Endothelial cell of hepatic sinusoid (primary cell): ENCODE results near the gene SELENOM.
"Not testable (repeated sequence)": the region's sequence is repeated elsewhere in the genome, so short reads cannot be mapped to it uniquely, and the experiment has no call there.

ENCODE experiments used
- in situ Hi-C: cut with HindIII; loops from 2 replicates; pipeline ENCODE4 v1.10.0; 2017; ENCODE audit warnings: low sequenced_read_pairs

The SELENOM gene

DNA sequence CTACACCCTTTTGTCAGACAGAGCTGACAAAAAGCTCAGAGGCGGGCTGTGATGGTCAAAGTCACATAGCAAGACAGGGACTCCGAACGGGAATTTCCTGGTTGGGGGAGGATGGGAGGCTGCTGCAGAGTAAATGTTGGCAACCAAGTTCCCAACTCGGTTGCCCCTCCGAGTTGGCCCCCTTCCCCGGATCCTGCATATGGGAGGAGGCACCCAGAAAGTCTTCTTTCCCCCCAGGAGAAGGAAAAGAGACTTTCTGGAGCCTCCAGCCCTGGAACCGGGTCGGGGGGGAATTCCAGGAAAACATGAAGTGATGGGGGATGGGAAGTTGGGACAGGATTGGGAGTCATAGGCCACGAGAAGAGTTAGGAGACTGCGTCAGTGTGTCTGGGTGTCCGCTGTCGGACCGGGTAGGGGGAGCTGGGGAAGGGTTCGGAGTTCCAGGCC lies 614 bp downstream of the SELENOM start:
- in situ Hi-C loops = no loop called here

DNA sequence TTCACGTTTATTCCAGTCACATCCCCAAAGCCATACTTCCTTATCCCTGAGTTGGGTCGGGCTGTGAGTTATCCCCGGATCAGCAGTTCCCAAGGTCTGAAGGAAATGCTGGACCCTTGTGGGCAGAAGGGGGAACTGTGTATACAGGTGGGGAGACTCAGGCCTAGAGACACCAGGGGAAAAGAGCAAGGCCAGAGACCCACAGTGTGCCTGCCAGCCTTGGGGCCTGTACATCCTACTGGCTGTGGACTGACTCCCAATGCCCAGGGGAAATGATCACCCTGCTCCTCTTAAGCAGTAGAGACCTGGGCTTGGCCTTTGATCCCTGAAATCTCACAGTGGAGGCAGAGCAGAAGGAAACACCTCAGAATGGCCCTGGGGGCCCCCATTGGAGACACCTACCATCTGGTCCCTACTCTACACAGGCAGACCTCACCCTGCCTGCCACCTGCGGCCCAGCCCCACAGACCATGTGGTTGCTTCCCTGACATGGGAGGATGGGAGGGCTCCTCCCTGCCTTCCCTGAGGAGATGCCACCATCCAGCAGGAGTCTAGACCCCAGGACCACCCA lies 1.3 kb downstream of the SELENOM start:
- in situ Hi-C loops = no loop called here

GRCh38 chr22:31105282-31105929 lies 2.0 kb downstream of the SELENOM start:
- in situ Hi-C loops = no loop called here

GRCh38 chr22:31104869-31105268 lies 2.5 kb downstream of the SELENOM start:
- in situ Hi-C loops = no loop called here

DNA sequence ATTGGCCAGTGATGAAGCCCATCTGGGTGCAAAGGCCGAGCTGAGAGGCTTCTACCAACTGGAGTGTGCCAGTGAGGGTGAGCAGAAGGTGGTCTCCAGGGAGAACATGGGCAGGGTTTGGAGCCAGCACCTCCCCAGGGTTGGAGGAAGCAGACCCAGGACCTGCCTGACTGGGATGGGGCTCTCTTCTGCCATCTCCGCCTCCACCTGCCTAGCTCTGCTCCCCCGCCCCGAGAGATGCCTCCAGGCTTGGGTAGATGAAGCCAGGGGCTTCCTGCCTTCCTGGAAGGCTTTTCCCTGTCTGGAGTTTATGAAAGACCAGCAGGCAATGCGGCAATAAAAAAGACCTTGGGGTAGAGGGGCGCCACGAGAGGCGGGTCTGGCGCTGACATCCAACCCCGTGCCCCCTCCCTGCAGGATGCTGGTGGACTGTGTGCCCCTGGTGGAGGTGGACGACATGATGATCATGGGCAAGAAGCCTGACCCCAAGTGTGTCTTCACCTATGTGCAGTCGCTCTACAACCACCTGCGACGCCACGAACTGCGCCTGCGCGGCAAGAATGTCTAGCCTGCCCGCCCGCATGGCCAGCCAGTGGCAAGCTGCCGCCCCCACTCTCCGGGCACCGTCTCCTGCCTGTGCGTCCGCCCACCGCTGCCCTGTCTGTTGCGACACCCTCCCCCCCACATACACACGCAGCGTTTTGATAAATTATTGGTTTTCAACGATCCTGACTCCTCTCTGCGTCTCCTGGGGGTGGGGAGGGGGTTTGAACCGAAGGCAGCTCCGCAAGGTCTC lies 3.3 kb downstream of the SELENOM start:
- in situ Hi-C loops = no loop called here

- in situ Hi-C loops = no loop called here
Observed at GRCh38 chr22:31103111-31103510, 4.3 kb downstream of the SELENOM start.

- in situ Hi-C loops = no loop called here
Observed at GRCh38 chr22:31102441-31103081, 4.8 kb downstream of the SELENOM start.

GRCh38 chr22:31100762-31101525 lies 6.4 kb downstream of the SELENOM start:
- in situ Hi-C loops = no loop called here

GRCh38 chr22:31099841-31100761 lies 7.3 kb downstream of the SELENOM start:
- in situ Hi-C loops = no loop called here

GRCh38 chr22:31099386-31099785 lies 8.0 kb downstream of the SELENOM start:
- in situ Hi-C loops = no loop called here

- in situ Hi-C loops = no loop called here
Observed at GRCh38 chr22:31098632-31099110, 8.7 kb downstream of the SELENOM start.

GRCh38 chr22:31097941-31098631 lies 9.3 kb downstream of the SELENOM start:
- in situ Hi-C loops = no loop called here

- in situ Hi-C loops = not testable (repeated sequence)
Observed at GRCh38 chr22:31097539-31097938, 9.8 kb downstream of the SELENOM start.

DNA sequence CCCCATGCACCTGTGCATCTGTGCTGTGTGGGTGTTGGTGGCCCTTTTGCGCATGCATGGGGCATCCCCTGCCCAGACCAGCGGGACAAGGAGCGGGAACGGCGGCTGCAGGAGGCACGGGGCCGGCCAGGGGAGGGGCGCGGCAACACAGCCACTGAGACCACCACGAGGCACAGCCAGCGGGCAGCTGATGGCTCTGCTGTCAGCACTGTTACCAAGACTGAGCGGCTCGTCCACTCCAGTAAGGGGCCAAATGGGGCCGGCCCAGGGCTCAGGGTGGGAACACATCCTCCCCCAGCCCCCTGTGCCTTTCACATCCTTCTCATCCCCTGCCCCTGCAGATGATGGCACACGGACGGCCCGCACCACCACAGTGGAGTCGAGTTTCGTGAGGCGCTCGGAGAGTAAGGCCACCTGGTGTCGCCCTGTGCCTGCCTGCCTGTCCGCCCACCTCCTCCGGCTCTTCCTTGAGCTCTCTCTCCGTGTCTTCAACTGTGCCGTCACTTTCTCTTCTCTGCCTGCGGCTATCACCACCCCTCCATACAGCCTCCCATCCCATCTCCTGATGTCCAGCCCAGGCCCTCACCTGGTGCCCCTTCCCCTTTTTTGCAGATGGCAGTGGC lies 10.6 kb downstream of the SELENOM start:
- in situ Hi-C loops = no loop called here

DNA sequence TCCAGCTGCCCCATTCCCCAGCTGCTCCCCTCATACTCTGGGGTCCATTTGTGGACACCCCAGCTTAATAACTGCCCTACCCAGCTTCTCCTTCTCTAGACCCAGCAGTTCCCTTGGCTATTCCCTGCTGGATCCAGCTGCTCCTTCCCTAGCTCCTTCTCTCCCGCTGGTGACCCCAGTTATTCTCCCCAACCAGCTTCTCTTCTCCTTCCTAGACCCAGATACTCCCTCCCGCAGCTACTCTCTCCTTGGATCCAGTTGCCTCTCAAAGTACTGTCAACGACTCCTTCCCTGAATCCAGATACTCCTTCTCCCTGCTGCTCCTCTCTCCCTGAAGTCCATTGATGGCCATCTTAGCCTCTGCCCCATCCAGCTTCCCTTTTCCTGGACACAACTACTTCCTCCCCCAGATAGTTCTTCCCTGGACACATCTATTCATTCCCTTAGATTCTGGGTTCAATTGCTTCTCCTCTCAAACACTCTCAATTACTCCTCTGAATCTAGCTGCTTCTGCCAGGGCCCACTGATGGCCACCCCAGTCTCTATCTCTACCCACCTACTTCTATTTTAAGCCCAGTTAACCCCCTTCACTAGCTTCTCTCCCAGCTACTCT lies 11.6 kb downstream of the SELENOM start:
- in situ Hi-C loops = no loop called here

DNA sequence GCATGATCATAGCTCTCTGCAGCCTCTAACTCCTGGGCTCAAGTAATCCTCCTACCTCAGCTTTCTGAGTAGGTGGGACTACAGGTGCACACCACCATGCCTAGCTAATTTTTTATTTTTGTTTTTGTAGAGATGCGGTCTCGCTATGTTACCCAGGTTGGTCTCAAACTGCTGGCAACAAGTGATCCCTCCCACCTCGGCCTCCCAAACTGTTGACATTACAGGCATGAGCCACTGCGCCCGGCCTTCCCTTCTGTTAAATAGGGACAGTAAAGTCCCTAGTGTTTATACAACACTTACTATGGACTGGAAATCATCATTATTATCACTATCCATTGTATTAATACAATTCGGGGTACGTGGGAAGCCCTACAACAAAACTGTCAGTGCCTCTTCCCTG lies 12.6 kb downstream of the SELENOM start:
- in situ Hi-C loops = no loop called here

DNA sequence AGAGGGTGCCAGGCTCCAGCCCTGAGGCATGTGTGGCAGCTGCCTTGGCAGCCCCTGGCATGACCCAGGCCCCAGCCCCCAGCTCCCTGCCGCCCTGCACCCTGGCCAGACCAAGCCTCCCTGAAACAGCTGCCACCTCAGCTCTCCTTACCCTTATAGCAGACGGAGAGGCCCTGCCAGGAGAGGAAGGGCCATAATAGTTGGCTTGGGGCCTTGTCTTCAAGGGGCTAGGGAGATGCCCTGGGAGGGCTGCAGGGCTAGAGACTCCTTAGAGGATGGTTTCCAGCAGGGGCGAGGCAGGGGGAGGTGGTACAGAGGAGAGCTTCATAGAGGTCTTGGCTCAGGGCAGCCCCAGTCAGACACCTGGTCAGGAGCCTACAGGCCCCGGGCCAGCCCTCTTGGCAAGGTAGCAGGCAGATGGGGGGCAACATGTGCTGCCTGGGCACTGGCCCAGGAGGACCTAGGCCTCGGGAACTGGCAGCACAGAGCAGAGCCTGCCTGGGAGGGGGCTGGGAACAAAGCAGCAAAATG lies 13.3 kb downstream of the SELENOM start:
- in situ Hi-C loops = no loop called here
